HG03342 (cell line): Measurements from ENCODE around the gene MCF2L.
"Not testable (repeated sequence)": the region's sequence is repeated elsewhere in the genome, so short reads cannot be mapped to it uniquely, and the experiment has no call there.

Experiments
- ATAC-seq: cut with Tn5 transposase; IDR thresholded peaks from one replicate; pipeline ENCODE4 v1.9.1; 2021; ENCODE audit warnings: mild to moderate bottlenecking, moderate library complexity; ENCODE audit not compliant: unreplicated experiment

The MCF2L gene, protein sequence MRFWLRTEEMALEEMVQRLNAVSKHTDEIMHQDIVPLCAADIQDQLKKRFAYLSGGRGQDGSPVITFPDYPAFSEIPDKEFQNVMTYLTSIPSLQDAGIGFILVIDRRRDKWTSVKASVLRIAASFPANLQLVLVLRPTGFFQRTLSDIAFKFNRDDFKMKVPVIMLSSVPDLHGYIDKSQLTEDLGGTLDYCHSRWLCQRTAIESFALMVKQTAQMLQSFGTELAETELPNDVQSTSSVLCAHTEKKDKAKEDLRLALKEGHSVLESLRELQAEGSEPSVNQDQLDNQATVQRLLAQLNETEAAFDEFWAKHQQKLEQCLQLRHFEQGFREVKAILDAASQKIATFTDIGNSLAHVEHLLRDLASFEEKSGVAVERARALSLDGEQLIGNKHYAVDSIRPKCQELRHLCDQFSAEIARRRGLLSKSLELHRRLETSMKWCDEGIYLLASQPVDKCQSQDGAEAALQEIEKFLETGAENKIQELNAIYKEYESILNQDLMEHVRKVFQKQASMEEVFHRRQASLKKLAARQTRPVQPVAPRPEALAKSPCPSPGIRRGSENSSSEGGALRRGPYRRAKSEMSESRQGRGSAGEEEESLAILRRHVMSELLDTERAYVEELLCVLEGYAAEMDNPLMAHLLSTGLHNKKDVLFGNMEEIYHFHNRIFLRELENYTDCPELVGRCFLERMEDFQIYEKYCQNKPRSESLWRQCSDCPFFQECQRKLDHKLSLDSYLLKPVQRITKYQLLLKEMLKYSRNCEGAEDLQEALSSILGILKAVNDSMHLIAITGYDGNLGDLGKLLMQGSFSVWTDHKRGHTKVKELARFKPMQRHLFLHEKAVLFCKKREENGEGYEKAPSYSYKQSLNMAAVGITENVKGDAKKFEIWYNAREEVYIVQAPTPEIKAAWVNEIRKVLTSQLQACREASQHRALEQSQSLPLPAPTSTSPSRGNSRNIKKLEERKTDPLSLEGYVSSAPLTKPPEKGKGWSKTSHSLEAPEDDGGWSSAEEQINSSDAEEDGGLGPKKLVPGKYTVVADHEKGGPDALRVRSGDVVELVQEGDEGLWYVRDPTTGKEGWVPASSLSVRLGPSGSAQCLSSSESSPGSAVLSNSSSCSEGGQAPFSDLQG

DNA sequence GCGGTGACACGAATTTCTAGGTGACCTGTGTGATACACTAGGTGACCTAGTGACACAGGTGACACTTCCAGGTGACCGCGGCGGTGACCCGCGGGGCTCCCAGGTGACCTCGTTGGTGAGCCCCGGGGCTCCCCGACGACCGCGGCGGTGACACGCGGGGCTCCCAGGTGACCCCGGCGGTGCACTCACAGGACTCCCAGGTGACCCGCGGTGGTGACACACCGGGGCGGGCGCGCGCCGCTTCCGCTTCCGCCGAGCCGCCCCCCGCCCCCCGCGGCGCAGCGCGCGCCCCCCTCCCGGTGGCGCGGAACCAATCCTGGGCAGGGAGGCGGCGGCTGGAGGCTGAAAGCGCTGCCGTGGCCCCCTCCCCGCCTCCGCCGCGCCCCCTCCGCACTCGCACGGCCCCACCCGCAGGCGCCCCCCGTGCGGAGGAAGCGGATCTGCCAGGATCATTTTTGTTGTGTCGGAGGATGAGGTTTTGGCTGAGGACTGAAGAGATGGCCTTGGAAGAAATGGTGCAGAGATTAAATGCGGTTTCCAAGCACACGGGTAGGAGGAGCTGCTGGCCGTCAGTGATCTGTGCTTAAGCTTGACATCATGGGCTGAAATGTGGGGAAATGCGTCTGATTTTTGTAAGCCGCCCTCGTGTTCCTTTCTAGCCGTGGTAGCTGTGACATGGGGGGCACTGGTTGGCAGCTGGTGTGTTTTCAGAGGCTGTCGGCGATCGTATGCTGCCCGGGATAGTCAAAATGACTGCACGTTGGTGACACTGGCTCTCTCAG is at the start of gene MCF2L:
TSS of gene MCF2L (plus strand) at position 305 of the 782 bp plus-strand sequence. CDS start at position 471, 166 bp downstream.
- no peak for ATAC-seq

DNA sequence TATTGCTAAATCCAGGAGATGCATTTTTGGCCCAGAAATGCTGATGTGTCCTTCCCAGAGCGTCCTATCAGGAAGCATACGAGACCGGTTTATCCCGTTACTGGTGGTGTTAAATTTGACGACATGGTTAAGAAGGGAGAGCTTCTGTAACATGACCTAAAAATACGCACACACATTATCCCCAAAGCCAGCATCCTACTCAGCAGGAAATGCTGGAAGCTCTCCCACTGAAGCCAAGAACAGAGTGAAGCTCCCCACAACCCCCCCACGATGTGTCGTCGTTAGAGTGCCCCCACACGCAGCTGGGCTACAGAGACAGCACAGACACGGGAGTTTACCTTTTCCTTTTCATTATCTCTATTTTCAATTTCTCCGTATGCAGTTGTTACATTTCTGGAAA is 45.1 kb upstream of the MCF2L start:
- no peak for ATAC-seq

DNA sequence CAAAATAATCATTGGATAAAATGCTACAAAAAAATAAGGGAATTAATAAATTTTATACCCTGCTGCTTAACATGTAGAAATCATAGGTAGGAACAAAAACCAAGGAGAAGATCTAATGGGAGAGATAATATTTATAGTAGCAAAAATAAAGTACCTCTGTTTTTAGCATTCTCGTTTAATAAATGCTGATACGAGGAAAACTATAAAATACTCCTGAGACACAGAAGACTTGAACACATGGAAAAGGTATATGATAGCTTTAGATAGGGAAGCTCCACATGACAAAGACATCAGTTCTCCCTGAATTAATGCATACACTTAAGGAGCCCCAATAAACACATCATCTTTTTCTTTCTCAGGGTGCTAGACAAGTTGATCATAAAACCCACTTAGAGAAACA is 44.6 kb upstream of the MCF2L start:
- no peak for ATAC-seq

GRCh38 chr13:112926003-112926402 is 43.0 kb upstream of the MCF2L start:
- ATAC-seq: no peak

GRCh38 chr13:112926993-112927392 is 42.0 kb upstream of the MCF2L start:
- ATAC-seq: no peak

DNA sequence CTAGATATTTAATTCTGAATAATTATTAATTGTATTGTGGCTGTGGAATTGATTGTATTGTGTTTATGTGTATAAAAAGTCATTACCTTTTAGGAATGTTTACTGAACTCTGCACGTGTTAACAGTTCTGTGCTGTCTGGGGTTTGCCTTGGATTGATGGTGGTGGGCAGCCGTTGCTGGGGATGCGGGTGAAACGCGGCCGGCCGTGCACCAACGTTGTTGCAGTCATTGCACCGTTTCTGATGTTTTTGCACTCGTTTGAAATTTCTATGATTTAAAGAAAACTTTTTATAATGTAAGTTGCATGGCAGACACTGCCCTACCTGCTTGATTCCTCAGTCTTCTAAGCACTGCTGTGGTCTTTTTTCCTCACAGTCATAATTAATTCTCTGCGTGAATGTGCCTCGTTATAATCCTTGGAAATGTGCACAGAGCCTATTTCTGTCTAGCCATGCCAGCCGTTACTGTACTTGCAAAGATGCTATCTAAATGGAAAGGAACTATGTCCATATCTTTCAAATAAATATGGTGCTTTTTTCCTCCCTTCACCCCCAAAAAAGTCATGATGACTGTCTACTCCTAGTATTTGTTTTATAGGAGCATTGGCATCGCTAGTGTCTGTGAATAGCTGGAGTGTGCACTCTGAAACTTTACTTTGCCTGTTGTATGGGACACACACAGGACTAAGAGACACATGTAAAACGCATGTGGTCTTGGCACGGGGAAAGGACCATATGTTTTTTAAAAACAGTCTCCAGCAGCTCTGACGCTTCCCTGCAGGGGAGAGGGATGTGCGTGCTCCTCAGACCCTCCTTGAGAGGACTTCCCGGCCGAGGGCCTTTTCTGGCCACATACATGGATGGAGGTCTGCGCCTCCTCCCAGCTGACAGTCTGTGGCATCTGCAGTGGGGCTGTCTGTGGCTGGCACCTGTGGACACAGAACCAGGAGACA is 40.7 kb upstream of the MCF2L start:
- ATAC-seq: no peak

- no peak for ATAC-seq
Measured at GRCh38 chr13:112928972-112929782, 39.8 kb upstream of the MCF2L start.

DNA sequence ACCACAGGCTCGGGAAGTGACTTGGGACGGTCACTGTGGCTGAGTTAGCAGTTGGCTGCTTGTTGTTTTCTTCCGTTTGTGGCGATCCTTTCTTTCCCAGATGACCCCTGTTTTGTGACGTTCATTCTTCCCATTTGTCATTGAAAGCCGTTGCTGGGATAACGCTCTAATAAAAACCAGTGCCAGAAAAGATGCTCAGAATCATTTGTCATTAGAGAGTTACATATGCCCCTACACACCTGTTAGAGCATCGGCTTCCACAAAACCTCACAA is 39.3 kb upstream of the MCF2L start:
- ATAC-seq: no peak

DNA sequence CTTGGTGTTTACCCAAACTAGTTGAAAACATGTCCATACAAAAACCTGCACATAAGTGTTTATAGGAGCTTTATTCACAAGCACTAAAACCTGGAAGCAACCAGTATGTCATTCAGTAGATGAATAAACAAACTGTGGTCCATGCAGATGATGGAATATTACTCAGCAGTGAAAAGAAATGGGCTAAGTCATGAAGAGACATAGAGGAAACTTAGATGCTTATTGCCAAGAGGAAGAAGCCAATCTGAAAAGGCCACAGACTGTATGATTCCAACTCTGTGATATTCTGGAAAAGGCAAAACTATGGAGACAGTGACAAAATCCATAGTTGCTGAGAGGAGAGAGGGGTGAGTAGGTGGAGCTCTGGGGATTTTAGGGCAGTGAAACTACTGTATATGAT is 38.8 kb upstream of the MCF2L start:
- no peak for ATAC-seq

- no peak for ATAC-seq
Measured at GRCh38 chr13:112931028-112931934, 37.7 kb upstream of the MCF2L start.

GRCh38 chr13:112932971-112933370 is 36.0 kb upstream of the MCF2L start:
- no peak for ATAC-seq

DNA sequence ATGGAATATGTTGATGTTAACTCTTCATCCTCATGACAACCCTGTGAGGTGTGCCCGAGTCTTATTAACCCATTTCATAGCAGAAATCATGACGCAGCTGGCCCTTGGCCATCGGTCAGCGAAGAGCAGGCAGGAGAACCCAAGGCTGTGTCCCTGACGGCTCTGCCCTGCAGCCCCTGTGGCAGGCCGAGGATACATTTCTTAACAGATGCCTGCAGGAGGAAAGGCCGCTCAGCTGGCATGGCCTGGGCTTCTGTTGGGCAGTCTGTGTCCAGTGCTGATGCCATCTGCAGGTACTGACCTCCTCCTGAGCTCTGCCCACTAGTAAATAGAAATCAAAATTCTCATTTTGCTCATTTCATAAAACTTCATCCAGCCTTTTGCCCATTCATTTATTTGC is 35.4 kb upstream of the MCF2L start:
- ATAC-seq: no peak

DNA sequence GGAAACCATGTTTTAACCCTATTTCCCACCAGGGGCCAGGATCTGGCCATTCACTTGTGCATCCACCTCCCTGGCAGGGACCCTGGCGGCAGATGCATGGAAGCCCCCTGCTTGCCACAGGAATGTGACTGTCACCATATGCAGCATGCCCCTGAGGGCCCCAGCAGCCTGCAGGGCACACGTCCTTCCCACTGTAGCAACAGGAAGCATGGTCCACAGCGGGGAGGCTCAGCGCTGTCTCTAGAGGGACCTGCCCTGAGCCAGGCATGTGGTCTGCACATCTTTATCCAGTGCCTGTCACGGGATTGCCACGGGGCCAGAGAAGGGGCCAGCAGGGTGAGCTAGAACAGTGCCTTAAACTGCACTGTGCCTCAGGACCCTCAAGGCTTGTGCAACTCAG is 34.9 kb upstream of the MCF2L start:
- ATAC-seq: no peak

- ATAC-seq: no peak
Measured at GRCh38 chr13:112938680-112939079, 30.3 kb upstream of the MCF2L start.

- no peak for ATAC-seq
Measured at GRCh38 chr13:112940236-112940635, 28.8 kb upstream of the MCF2L start.

GRCh38 chr13:112941349-112941748 is 27.7 kb upstream of the MCF2L start:
- ATAC-seq: no peak

DNA sequence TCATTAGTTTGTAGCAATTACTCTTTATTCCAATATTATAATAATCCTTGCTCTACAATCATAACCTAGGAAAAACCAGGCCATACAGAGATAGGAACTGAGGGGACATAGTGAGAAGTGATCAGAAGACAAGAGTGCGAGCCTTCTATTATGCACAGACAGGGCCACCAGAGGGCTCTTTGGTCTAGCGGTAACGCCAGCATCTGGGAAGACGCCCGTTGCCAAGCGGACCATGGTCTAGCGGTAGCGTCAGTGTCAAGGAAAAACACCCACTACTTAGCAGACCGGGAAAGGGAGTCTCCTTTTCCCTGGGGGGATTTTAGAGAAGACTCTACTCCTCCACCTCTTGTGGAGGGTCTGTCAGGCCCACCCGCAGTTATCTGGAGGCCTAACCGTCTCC is 27.2 kb upstream of the MCF2L start:
- ATAC-seq: not testable (repeated sequence)
